HG03108 (cell line): Measurements from ENCODE around the gene RGS11.

Experiments used
- ATAC-seq: cut with Tn5 transposase; IDR thresholded peaks from one replicate; pipeline ENCODE4 v1.9.1; 2021; ENCODE audit warnings: moderate library complexity; ENCODE audit not compliant: unreplicated experiment

RGS11 gene

DNA sequence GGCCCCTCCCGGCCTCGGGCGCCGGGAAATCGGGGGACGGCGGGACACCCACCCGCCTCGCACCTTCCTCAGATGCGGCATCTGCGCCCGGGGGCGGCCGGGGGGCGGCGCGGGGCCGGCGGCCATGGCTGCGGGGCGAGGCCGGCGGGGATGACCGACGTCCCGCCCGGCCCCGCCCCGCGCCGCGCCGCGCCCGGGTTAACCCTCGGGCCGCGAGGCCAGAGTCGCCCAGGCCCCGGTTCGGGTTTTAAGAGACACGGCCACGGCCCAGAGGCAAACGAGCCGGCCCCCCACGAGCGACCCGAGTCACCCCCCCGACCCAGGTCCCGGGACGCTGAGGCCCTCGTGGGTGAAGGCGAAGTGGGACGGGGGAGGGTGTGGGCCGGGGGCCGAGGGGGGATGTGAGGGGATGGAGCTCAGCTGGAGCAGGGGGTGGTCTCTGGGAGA is at the start of gene RGS11:
Gene RGS11, minus strand, starts transcription at position 159 of the 447 bp plus-strand sequence. Its CDS starts 33 bp downstream, at position 126.
- ATAC-seq = no peak

DNA sequence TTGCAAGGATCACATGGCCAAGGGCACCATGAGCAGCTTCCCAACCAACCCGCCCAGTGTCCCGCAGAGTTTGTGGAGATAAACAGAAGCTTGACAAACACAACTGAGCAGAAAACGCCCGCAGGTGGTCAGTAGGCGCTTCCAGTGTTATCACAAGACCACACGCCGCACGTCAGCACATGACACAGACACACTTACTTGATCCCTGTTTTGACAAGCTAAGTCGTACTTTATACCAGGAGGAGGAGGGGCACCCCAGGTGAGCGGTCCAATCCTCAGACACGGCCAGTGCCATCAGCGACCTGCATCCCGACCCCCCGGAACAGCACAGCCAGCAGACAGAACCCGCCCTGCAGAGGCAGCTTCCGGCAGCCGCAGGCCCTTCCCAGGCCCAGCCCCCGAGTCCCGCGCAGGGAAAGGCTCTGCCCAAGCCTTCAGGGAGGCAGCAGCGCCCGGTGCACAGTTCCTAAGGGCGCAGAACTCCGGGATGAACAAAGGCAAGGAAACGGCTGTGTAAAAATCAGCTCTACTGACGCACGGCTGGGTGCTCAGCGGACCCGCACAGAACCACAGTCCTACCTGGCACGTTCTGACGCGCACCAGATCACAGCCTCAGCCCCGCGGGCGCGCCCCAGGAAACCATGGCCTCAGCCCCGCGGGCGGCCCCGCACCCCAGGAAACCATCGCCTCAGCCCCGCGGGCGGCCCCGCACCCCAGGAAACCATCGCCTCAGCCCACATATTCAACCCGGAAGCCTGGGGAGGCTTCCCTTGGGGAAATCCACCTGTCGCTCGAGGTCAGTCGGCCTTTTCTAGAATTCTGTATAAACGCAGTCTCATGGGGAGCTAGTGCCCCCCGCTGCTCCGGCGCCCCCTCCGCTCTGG is 48.9 kb upstream of the RGS11 start:
- peak; percentile 57 for ATAC-seq

- ATAC-seq = no peak
Measured at GRCh38 chr16:324201-324450, 48.4 kb upstream of the RGS11 start.

GRCh38 chr16:322476-323143 is 46.9 kb upstream of the RGS11 start:
- ATAC-seq = no peak

DNA sequence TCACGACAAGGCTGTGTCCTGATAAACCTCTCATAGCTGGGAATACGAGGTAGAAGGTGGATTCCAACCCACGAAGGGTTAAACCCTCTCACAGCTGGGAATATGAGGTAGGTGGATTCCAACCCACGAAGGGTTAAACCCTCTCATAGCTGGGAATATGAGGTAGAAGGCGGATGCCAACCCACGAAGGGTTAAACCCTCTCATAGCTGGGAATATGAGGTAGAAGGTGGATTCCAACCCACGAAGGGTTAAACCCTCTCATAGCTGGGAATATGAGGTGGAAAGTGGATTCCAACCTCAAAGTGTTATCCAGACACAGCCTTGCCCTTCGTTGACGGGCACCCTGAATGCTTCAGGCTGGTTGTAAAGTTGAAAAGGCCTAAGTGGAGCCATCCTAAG is 45.8 kb upstream of the RGS11 start:
- no peak for ATAC-seq

- ATAC-seq = no peak
Measured at GRCh38 chr16:320206-320605, 44.5 kb upstream of the RGS11 start.

DNA sequence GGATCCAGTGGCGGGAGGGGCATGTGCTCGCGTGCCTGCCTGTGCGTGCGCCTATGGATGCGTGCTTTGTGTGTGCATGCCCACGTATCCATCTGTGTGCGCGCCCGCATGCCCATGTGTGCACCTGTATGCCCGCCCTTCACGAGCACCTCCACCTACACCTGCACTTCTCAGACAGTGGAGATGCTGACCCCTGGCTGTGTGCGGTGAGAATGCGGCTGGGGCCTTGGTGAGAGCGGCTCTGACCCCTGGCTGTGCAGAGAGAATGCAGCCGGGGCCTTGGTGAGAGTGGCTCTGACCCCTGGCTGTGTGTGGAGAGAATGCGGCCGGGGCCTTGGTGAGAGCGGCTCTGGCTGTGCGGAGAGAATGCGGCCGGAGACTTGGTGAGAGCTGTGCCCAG is 42.9 kb upstream of the RGS11 start:
- no peak for ATAC-seq

- no peak for ATAC-seq
Measured at GRCh38 chr16:317583-317982, 41.8 kb upstream of the RGS11 start.

GRCh38 chr16:316741-317464 is 41.2 kb upstream of the RGS11 start:
- no peak for ATAC-seq

DNA sequence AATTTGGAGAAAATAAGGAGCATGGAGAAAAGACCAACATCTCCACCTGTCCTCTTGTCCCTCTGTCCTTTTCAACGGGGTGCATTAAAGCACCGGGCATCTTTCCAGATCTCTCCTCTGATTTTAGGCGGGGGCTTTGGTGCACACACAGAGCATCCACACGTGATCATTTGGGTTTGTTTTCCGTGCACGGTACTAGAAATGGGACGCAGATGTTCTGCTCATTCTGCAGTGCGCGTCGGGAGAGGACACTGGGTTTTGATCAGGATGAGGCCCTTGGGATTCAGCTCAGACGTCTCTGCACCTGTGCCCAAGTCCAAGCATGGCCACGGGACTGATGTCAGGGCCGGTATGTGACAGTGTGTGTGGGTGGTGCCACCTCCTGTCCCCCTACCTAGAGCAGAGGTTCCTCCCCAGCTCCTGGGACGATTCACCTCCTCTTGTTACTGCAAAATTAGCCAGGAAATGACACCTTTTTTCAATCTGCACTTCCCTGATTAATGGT is 39.1 kb upstream of the RGS11 start:
- ATAC-seq = no peak

DNA sequence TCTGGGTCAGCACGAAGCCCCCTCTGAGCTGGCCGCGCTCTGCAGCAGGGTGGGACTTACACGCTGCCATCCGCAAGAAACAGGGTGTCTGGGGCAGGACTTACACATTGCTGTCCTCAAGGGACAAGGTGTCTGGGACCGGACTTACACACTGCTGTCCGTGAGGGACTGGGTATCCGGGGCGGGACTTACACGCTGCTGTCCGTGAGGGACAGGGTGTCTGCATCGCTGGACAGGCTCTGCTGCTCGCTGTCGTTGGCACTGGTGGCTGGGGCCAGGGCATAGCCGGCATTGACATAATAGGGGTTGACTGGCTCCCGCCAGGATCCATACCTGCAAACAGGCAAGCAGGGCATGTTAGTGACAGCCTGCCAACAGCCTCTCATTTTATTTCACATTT is 38.6 kb upstream of the RGS11 start:
- ATAC-seq = no peak

- no peak for ATAC-seq
Measured at GRCh38 chr16:311725-312124, 36.0 kb upstream of the RGS11 start.

GRCh38 chr16:309476-309875 is 33.7 kb upstream of the RGS11 start:
- no peak for ATAC-seq

DNA sequence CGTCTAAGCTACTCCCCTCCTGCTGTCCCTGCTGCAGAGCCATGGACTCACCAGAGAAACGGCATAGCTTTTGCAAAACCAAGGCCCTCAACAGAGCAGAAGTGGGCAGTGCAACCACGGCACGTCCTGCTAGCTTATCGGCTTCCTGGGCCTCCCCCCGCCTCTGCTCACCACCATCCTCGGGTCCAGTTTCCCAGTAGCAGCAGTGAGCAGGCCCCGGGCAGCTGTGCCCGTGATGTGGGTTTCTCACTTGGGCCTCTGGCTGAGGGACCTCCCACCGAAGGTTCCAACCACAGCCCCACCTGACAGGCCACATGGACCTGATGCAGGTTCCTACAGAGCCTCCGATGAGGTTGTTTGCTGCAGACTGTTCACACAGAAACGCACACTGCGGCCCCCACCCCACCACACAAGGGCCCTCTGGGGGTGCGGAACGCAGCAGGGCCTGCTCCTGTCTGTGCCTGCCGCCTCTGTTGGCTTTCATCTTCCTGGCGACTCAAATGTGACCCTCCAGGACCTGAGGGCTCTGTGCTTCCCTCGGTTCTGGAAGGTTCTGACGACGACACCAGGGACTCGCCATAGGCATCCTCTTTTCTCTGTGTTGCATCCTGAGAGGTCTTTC is 32.1 kb upstream of the RGS11 start:
- ATAC-seq = no peak

DNA sequence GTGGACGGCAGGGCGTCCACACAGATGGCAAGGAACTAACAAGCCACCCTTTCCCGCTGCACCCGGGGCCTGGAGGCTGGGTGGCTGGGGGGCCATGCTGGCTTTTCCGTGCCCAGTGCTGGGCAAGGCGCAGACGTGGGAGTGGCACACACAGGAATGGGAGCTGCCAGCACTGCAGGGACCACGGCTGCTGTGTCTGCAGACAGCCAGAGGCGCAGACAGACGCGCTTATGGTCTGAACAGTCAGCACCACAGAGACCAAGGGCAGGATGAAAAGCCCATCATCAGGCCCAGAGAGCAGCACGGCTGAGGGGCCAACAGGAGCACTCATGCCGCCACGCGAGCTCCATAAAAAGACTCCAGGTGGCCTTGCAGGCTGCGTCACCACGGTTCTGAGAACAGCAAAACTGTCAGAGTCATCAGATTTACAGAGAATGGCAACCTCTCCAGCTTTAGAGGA is 31.2 kb upstream of the RGS11 start:
- no peak for ATAC-seq

DNA sequence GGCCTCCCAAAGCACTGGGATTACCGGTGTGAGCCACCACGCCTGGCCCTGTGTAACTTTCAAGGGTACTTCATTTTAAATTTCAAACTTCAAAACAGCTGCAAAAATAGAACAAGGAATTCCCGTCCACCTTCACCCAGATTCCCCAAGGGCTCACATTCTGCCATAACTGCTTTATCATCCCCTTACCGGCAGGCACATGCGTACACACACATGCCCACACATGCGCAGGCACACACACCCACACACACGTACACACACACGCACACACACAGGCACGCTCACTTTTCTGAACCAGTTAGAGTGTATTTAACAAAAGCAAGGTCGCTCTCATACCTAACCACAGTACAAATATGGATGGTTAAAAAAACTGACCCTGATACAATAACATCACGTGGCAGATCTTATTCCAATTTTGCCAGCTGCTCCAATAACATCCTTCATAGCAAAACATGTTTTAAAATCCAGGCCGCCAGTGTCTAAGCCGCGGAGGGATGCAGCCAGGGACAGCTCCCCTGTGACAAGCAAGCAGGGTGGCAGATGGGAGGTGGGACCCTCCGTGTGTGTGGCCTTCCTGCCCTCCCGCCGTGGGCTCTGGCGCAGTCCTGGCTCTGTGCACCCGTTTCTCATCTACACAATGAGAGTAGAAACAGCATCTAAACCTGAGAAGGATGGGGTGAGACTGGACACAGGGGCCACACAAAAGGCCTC is 30.3 kb upstream of the RGS11 start:
- no peak for ATAC-seq

GRCh38 chr16:303760-304505 is 28.2 kb upstream of the RGS11 start:
- no peak for ATAC-seq

- ATAC-seq = no peak
Measured at GRCh38 chr16:301950-302349, 26.2 kb upstream of the RGS11 start.

GRCh38 chr16:301235-301634 is 25.5 kb upstream of the RGS11 start:
- ATAC-seq = no peak

DNA sequence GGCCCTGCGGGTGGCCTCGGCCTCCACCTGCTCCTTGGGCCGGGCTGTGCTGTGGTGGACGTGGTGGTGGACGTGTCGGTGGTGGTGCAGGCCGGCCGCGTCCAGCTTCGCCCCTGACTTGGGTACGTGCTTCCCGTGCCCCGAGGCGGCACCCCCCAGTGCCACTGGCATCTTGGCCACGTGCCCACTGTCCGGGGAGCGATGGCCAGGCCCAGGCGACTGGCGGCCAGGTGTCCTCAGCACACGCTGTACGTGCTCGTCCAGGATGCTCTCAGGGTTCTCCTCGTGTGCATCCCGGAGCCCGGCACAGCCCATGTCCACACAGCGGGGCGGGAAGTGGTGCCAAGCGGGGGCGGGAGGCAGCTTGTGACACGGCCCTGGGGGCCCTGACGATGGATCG is 22.1 kb upstream of the RGS11 start:
- ATAC-seq = no peak
